Ascending aorta (tissue), 2 donors: ENCODE data around the gene ZIC1. TPM values are rescaled to one million over a fixed set of nuclear protein-coding genes. Genes with fewer than 3 reads are reported as not detected.

Experiments
- DNase-seq, 2 donors: peaks; one replicate each; pipeline ENCODE4 v3.0.0-alpha.2; 2019; ENCODE audit warnings: low spot score in 2 of 2
- H3K27ac ChIP-seq, 2 donors: fragments of 200-600 bp; sonication (generic); one replicate each; pipeline ENCODE4 v1.5.1; 2016 to 2017; ENCODE audit warnings: mild to moderate bottlenecking in 1 of 2
- H3K27me3 ChIP-seq: fragments of 200-600 bp; sonication (generic); one replicate; pipeline ENCODE4 v1.5.1; 2017
- H3K36me3 ChIP-seq, 2 donors: fragments of 200-600 bp; sonication (generic); one replicate each; pipeline ENCODE4 v1.5.1; 2016
- H3K4me1 ChIP-seq, 2 donors: fragments of 200-600 bp; sonication (generic); one replicate each; pipeline ENCODE4 v1.5.1; 2016 to 2017; ENCODE audit warnings: mild to moderate bottlenecking in 1 of 2
- H3K4me3 ChIP-seq, 2 donors: fragments of 200-600 bp; sonication (generic); one replicate each; pipeline ENCODE4 v1.5.1; 2016 to 2017; ENCODE audit warnings: mild to moderate bottlenecking in 1 of 2
- H3K9me3 ChIP-seq, 2 donors: fragments of 200-600 bp; sonication (generic); one replicate each; pipeline ENCODE4 v1.5.1; 2016
- intact Hi-C: fragments of 100-400 bp; cut with DNase I; formaldehyde crosslinking; loops from one replicate; pipeline ENCODE4 v1.15.1; 2023
- total RNA-seq: library from RNA; depleted of rRNA; stranded (reverse); fragments of >200 nt; gene quantifications from one replicate; pipeline ENCODE4 v1.1.0, GENCODE V29; 2016
- TF ChIP-seq, protein P1 (sequence below), 3 experiments: fragments of 200-600 bp in 2 of 3; fragments of 450-650 bp in 1 of 3; sonication (generic) in 2 of 3; IDR thresholded peaks; one replicate each; pipeline ENCODE4 v1.5.1; 2016 to 2019; ENCODE audit warnings: antibody characterized with exemption in 3 of 3, mild to moderate bottlenecking in 1 of 3, moderate library complexity in 1 of 3

Gene ZIC1
- total RNA-seq, 1 donor from 2014 or later: 1.5 TPM

- TF ChIP-seq, protein P1, sequence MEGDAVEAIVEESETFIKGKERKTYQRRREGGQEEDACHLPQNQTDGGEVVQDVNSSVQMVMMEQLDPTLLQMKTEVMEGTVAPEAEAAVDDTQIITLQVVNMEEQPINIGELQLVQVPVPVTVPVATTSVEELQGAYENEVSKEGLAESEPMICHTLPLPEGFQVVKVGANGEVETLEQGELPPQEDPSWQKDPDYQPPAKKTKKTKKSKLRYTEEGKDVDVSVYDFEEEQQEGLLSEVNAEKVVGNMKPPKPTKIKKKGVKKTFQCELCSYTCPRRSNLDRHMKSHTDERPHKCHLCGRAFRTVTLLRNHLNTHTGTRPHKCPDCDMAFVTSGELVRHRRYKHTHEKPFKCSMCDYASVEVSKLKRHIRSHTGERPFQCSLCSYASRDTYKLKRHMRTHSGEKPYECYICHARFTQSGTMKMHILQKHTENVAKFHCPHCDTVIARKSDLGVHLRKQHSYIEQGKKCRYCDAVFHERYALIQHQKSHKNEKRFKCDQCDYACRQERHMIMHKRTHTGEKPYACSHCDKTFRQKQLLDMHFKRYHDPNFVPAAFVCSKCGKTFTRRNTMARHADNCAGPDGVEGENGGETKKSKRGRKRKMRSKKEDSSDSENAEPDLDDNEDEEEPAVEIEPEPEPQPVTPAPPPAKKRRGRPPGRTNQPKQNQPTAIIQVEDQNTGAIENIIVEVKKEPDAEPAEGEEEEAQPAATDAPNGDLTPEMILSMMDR (IDR thresholded peaks at IDR 0.05): no peak
- Histone ChIP-seq H3K27ac (no peak overlapping the region), H3K4me1 (peaks cover 0 to 7% of the 10 kb centered on the region in 2 donors), H3K4me3 (no peak overlapping the region), H3K9me3 (no peaks in the 10 kb centered on the region), H3K27me3 (peaks cover 40% of the 10 kb centered on the region), H3K36me3 (no peaks in the 10 kb centered on the region)
- intact Hi-C loops: no loop called here
- DNase-seq: no peak
Measured at GRCh38 chr3:147422196-147422595, 13.0 kb downstream of the ZIC1 start.

DNA sequence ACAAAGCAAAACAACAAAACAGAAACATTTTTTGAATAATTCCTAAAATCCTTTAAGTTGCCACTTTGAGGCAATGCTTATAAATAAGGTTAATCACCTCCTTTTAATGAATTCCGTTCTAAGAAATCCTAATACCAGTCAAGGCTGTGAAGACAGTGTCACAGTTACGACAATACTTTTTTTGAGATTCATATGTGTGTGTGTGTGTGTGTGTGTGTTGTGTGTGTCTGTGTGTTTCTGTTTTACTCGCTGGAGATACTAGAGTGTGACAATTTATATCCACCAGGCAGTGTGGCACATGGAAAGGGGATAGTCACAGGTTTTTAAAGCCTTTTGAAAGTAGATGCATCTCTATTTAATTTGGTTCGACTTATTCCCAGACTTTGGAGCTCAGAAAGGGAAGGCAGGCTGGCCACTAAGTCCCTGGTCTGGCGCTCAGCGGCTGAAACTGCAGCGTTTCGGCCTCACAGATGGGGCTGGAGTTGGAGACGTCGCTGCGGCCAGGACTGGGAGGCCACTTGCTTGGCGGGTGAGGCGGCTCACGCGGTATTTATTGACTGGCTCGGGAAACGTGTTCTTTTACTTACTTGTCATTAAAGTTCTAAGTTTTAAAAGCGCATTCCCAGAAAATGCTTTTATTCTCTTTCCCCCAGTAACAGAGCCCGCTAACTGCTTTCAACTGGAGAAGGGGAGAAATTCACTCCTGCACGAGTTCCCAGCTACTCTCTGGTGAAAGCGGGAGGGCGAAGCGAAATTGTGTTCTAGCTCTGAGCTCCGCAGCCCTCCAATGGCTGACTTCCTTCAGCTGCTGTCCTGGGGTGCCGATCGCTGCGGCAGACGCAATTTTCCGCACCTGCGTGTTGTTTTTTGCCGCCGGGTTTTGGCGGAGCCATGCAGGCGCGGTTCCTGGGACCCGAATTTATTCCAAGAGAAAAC is 13.7 kb downstream of the ZIC1 start:
- intact Hi-C loops: no loop called here
- Histone ChIP-seq H3K9me3 (no peaks in the 10 kb centered on the region), H3K4me1 (peaks cover 0 to 7% of the 10 kb centered on the region in 2 donors), H3K27me3 (peaks cover 40% of the 10 kb centered on the region), H3K4me3 (no peak overlapping the region), H3K27ac (no peak overlapping the region), H3K36me3 (no peaks in the 10 kb centered on the region)
- TF ChIP-seq, protein P1 (IDR thresholded peaks at IDR 0.05): no peak
- DNase-seq: no peak

- Histone ChIP-seq H3K27me3 (peaks cover 38% of the 10 kb centered on the region), H3K4me1 (peaks cover 0 to 7% of the 10 kb centered on the region in 2 donors), H3K9me3 (no peaks in the 10 kb centered on the region), H3K36me3 (no peaks in the 10 kb centered on the region), H3K27ac (no peak overlapping the region), H3K4me3 (no peak overlapping the region)
- no peak for DNase-seq
- intact Hi-C loops: no loop called here
- TF ChIP-seq, protein P1 (IDR thresholded peaks at IDR 0.05): no peak
Measured at GRCh38 chr3:147423537-147423797, 14.3 kb downstream of the ZIC1 start.

DNA sequence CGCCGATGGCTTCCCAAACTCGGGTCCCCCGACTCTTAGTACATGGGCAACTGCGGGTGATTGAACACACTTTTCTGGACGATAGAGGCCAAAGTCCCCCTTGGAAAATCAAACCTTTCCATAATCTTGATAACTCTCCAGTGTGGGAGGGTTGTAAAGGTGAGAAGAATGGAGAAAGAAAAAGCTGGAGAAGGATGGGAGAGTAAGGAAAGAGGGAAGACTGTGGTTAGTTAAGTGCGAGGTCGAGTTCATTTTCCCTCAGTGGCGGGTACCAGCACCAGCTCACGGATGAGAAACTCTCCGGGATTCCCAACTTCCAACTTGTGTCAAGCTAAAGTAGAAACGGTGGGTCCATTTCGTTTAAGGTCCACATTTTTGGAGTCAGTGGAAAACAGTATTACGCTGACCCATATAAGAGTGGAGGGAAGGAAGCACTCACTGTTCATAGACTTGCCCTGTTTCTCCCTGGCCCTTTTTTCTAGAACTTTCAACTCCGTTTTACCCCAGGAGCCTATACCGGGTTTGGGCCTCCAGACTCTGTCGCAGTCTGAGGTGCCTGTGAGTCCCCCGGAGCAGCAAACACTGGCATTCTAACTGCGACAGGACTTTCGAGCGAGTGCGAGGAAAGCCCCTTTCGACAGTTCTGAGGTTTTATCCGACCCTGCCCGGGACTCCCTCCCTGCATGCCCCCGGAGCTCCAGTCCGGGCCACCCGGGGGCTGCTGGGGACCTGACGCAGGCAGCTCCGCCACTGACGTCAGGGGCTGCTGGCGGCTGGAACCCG is 14.8 kb downstream of the ZIC1 start:
- no peaks in the 10 kb centered on the region for H3K36me3 ChIP-seq
- H3K9me3 ChIP-seq: no peaks in the 10 kb centered on the region
- no peak overlapping the region for H3K27ac ChIP-seq
- H3K4me3 ChIP-seq: no peak overlapping the region
- intact Hi-C loops: no loop called here
- DNase-seq: no peak
- peaks cover 0 to 6% of the 10 kb centered on the region in 2 donors for H3K4me1 ChIP-seq
- TF ChIP-seq, protein P1 (IDR thresholded peaks at IDR 0.05): no peak
- peaks cover 33% of the 10 kb centered on the region for H3K27me3 ChIP-seq

- TF ChIP-seq, protein P1 (IDR thresholded peaks at IDR 0.05): no peak
Measured at GRCh38 chr3:147424581-147425387, 15.6 kb downstream of the ZIC1 start.

More at GRCh38 chr3:147424581-147425387, 15.6 kb downstream of the ZIC1 start:
- intact Hi-C loops: no loop called here
- no peaks in the 10 kb centered on the region for H3K36me3 ChIP-seq
- no peak overlapping the region for H3K27ac ChIP-seq
- no peak for DNase-seq
- peaks cover 26% of the 10 kb centered on the region for H3K27me3 ChIP-seq
- H3K9me3 ChIP-seq: no peaks in the 10 kb centered on the region
- no peaks in the 10 kb centered on the region for H3K4me1 ChIP-seq
- no peak overlapping the region for H3K4me3 ChIP-seq
